GM10266 (cell line): Measurements from ENCODE around the gene SMAD3.

Experiments used
- DNase-seq: peaks from one replicate; pipeline ENCODE4 v3.0.0; 2012; ENCODE audit errors: extremely low spot score
- TF ChIP-seq, protein P1 (sequence below): IDR thresholded peaks from 2 replicates; pipeline ENCODE4 v1.5.1; 2012; ENCODE audit warnings: mild to moderate bottlenecking, low read depth; ENCODE audit not compliant: control insufficient read depth, insufficient read depth; ENCODE audit errors: missing control alignments

The SMAD3 gene

DNA sequence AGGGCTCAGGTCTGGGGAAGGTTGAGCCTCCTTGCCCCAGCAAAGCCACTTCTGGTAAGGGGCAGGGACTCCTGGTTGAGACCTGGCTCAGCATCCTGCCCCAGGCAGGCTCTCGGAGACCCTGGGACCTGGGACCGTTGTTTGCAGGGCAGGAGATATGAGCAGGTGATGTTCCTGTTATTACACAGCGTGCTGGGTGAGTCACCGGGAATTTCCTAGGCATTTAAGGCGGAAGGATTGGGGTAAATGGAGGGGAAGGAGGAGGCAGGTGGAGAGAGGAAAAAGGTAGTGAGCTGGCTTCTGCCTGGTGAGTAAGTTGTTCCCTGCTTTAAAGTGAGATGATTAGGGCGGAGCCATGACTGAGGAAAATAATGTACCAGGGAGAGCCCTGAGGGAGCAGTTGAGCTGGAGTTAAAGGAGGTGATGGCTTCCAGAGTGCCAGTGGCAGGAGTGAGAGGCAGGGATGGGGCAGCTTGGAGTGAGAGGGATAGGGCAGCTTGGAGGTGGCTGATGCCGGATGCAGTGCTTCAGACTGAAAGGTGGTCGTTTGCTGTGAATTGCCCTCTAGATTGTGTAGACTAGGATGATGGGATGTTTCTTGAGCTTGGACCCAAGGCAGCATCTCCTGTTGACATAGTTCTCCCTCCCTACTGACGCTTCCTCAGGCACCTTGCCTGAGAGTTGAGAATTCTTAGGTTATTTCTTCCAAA lies 109.6 kb downstream of the SMAD3 start:
- no peak for DNase-seq
- TF ChIP-seq, protein P1, sequence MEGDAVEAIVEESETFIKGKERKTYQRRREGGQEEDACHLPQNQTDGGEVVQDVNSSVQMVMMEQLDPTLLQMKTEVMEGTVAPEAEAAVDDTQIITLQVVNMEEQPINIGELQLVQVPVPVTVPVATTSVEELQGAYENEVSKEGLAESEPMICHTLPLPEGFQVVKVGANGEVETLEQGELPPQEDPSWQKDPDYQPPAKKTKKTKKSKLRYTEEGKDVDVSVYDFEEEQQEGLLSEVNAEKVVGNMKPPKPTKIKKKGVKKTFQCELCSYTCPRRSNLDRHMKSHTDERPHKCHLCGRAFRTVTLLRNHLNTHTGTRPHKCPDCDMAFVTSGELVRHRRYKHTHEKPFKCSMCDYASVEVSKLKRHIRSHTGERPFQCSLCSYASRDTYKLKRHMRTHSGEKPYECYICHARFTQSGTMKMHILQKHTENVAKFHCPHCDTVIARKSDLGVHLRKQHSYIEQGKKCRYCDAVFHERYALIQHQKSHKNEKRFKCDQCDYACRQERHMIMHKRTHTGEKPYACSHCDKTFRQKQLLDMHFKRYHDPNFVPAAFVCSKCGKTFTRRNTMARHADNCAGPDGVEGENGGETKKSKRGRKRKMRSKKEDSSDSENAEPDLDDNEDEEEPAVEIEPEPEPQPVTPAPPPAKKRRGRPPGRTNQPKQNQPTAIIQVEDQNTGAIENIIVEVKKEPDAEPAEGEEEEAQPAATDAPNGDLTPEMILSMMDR: no peak

DNA sequence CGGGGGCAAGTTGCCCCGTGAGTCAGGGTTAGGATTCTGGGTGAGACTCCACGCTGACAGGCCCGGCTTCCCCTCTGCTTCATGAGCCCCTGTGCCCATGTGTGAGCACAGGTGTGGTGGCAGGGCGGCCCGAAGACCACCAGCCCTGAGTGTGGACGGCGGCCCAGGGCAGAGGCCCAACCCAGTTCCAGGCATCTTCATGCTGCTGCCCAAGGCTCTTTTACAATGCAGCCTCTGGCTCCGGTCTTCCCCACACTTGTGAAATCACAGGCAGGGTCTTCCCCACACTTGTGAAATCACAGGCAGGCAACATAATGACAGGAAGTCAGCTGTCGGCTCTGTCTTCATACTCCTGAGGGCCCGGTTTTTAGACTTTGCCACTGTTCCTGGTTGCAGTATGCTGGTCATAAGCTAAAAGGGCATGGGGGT lies 110.3 kb downstream of the SMAD3 start:
- TF ChIP-seq, protein P1: no peak
- peak; percentile 67 for DNase-seq

DNA sequence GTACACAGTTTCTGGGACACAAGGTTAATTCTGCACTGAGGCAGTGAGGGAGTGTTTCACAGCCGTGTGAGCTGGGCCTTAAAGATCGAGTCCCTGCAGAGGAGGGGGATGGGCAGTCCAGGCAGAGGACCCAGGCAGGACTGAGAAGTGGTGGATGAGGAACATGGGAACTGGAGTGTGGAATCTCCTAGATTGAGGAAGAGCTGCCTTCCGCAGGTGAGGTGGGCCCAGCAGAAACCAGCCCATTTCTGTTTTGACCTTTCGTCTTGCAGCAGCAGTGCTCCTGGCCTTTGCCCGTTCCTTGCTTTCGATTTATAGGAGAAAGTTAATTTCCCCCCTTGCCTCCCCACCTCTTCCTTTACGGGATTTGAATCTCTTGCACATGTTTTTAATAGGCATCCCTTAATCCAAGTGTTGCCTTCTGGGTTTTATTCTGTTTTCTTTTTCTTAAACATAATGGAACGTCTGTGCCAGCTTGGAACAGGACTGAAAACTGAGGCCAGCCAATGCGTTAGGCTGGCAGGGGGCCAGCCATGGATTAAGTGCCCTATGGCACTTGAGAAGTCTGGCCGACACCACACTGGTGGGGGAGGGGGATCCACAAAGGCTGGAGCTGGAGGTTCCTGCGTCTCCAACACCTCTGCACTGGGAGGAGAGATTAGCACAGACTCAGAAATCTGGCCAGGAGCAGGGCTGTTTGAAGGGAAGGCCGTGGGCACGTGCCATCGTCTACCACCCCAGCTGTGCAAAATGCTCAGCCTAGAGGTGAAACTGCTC lies 111.0 kb downstream of the SMAD3 start:
- TF ChIP-seq, protein P1: no peak
- DNase-seq: no peak

DNA sequence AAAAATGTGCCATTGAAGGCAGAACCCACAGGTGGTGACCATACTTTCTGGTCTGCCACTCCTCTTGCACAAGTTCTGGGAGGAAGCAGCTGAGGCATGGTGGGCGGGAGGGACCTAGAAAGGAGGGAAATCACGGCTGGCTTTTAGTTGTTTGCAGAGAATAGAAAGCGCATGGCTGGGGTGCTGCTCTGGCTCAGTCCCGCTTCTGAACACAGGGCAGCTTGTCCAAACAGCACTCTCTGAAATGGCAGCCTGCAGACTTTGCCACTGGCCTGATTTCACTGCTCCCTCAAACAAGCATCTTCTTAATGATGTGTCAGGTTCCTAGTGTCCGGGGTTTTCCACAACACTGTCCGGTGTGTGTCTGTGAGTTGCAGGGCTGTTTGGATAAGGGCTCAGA lies 112.3 kb downstream of the SMAD3 start:
- no peak for DNase-seq
- TF ChIP-seq, protein P1: no peak

GRCh38 chr15:67178569-67179210 lies 113.3 kb downstream of the SMAD3 start:
- TF ChIP-seq, protein P1: no peak
- no peak for DNase-seq

DNA sequence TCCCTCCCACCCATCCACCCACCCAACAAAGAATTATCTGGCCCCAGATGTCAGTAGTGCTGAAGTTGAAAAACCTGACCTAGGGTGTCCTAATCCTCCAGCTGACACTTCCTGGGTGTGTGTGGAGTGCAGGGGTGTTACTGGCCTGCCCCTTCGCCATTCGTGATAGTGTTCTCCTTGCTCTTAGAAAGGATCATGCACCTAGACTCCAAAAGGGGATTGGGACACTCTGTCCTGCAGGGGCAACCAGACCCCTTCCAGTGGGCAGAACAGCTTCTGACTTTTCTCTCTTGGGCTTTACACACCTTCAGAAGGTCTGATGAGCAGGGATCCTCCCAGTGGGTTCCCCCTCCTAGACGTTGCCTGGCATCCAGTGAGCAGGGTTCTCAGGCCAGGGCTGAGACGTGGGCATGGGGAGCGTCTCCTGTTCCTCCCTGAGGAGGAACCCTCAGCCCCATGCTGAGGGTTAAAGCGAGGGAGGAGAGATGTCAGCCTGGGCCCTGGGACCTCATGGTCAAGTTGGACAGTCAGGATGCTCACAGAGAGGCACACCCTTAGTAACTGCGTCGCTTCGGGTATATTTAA lies 114.1 kb downstream of the SMAD3 start:
- no peak for DNase-seq
- TF ChIP-seq, protein P1: no peak
